ENCODE results near the gene RBM5. TPM values are rescaled to one million over a fixed set of nuclear protein-coding genes. Genes with fewer than 3 reads are reported as not detected.

RBM5 gene
- total RNA-seq, 1 donor from 2014 or later, result 231 TPM

DNA sequence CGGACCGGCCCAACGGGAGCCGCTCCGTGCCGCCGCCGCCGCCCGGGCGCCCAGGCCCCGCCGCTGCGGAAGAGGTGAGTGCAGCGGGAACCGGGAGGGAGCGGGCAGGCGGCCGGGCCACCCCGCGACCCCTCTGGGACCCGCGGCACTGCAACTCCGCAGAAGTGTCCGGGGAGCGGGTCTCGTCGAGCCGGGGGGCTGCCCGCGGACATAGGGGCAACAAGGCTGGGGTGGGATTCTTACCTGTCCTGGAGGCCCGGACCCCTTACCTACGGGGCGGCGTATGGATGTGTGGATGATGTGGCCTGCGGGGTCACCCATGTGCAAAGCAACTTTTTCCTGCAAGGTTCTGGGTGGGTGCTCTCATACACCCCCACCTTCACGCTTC, 66.8 kb downstream of the RBM5 start:
- intact Hi-C loops (cut with DNase I), result no loop called here
- ATAC-seq (no peak), DNase-seq (ENCODE audit: low spot score) (no peak)

DNA sequence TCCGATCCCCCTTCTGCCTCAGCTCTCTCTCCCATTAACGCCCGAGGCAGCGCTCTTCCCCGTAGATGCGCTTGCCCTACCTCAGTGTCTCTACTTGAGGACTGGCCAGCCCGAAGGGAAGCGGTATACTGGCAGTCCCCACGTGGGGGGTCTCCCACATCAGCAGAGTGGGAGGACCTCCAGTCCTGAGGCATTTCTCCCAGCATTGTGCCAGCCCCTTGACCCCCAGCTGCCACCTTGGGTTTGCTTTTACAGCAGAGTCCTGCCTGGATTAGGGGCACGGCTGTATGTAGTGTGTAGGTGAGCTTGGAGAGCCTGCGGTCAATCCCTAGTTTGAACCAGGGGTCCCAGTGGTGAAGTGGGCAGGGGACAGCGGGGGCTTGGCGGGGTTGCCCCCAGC, 67.2 kb downstream of the RBM5 start:
- DNase-seq (ENCODE audit: low spot score) (no peak), ATAC-seq (no peak)
- intact Hi-C loops (cut with DNase I), result no loop called here

DNA sequence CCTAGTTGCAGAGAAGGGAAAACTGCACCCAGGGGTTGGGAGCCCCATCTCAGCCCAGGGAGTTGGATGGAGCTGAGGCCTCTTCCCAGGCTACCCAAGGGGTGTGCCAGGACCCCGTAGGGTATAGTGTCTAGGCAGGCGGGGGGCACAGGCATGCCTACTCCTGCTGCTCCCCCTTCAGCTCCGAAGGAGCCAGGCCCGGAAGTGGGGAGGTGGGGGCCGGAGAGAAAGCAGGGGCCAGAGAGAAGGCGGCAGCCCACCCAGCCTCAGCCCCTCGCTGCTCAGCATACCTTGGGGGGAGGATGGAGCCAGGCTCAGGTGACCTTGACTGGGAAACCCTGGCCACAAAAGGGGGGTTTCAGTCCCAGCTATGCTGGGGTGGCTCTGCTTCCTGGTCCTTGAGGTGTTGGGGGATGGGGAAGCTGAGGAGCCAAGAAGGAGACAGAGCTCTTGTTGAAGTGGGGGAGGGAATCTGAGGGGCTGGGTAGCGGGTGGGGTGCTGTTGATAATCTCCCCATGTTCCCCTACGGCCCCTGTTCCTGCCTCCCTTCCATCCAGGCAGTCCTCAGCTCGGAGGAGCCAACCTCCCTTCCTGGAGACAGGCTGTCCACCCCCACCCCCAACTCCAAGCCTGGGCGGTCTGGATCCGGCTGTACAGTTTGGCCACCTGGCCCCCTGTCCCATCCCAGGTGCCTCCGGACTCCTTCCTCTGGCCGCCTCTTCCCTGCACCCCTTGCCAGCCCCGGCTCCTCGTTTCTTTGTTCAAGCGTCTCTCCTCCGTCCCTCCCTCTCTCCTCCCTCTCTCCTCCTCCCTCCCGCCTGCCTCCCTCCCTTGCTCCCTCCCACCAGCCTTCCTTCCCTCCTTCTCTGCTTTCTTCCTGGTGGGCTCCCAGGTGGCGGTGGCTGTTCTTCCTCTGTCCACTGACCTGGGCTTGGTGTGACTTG, 68.1 kb downstream of the RBM5 start:
- intact Hi-C loops (cut with DNase I), result no loop called here
- DNase-seq (ENCODE audit: low spot score) (no peak), ATAC-seq (no peak)

DNA sequence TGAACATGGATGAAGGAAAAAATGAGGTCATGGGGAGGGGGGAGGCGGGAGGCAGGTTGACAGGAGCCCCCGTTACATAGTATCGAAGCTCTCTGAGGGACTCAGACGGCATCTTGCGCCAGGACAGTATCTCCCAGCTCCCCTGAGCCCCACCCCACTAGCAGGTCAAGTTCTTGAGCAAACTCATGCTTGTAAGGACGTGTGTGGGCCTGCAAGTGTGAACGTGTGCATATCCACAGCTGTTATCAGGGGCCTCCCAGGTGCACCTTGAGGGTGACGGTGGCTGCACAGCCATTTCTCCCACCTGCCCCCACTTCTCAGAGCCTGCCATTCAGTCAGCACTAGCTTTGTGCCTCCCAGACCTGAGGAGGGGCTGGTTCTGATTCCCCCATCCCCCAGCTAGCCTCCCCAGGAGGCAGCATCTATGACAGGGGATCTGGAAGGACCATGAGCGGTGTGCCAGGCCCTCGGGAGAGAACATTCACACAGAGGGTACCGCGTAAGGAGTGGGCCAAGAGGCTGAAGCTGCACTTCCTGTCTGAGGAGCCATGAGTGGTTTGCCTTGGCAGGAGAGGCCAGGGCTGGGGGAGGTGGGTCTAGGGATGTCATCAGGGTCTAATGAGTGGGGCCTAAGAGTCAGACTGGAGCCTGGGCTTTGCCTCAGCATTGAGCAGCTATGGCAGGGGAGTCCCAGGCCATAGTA, 69.3 kb downstream of the RBM5 start:
- intact Hi-C loops (cut with DNase I), result no loop called here
- ATAC-seq, result no peak
- no peak for DNase-seq (ENCODE audit: low spot score)

DNA sequence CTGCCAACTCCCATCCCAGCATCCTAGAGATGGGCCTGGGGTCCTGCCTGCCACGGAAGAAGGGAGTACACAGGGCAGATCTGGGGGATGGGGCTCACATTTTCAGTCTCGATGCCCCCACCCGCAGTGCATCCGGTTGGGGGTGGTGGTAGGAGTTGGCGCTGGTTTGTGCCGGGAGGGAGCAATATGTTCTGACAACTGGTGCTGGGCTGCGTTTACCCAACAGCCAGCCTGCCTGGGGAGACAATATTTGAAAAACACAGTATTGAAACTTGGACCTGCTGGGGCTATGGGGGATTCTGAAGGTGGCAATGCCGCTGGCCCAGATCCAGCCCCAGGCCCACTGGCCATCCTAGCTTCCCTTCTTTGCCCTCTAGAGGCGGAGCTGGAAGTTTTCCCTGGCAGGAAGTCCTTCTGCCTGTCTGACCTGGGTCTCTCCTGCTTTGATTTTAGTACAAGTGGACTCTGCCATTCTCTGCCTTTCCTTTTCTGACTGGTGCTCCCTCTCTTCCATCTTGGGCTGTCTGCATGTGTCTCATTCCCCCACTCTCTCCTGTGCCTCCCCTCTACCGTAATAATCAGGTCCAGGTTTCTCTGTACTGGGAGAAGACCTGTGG, 69.9 kb downstream of the RBM5 start:
- intact Hi-C loops (cut with DNase I), result no loop called here

DNA sequence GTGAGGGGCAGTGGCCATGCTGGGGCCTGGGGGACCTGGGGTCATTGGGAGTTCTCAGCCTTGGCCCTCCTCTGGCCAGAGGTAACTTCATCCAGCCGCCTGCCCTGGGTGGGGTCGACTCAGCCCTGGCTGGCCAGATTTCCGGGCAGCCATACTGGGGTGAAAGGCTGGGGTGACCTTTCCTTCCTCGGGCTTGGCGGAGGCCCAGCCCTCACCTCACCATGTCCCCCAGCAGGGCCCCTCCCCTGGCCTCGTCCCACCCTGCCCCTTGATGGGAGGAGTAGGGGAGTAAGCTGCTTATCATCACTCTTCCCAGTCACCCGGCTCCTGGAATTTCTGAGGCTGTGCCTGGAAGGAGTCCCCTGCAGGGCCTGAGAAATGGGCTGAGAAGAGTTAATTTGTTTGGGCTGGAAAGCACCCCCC, 71.9 kb downstream of the RBM5 start:
- intact Hi-C loops (cut with DNase I), result no loop called here
- peak; percentile 8 for ATAC-seq
- DNase-seq (ENCODE audit: low spot score), result no peak

More for the DNA sequence above, 69.9 kb downstream of the RBM5 start:
- DNase-seq (ENCODE audit: low spot score) (no peak), ATAC-seq (no peak)

DNA sequence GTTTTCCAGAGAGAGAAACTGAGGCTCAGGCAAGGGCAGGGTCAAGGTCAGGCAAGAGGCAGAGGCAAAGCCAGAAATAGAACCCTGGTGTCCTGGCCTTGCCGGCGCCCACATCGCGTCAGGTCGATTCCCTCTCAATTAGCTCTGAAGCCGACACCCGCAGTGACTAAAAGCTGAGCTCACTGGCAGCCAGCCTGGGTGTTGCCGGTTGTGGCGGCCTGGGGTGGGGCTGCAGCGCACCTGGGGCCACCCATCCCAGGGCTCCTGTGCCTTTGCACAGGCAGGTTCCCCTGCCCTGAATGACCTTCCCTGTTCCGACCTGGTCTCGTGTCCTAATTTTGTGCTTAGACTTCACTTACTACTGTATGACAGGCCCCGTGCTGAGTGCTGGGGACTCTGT, 72.6 kb downstream of the RBM5 start:
- intact Hi-C loops (cut with DNase I), result no loop called here
- ATAC-seq (no peak), DNase-seq (ENCODE audit: low spot score) (no peak)

DNA sequence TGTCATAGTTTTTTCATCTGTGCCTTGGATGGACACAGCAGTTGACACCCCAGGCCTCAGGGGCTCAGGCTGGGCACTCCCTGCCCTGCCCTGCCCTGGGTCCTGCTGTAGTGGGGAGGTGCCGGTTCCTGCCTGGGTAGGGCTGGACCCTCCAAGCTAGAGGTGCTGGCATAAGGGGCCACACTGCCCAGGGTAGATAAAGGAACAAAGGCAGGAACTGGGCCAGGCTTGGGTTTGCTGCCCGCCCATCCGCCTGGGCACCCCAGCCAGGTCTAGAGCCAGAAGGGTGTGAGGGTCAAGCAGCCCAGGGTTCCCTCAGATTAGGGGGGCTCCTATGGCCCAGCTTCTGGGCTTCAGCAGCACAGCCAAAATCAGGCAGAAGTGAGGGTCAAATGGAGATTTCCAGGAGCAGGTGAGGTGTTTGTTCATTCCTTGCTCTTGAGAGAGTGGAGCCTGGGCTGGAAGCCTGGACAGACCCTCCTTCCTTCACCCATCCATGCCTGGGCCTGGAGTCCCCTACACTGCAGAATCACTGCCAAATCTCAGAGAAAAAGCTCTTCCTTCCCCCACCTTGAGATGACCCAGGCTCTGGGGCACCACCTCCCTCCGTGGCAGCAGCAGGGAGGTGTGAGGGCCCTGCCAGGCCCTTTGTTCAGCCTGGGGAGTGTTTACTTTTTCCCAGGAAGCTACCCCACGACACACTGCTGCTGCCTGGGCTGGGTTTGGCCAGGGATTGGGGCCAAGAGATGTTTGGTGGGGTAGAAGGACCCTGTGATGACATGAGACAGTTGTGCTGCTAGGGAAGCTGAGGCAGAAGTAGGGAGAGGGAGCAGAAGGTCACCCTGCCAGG, 73.5 kb downstream of the RBM5 start:
- intact Hi-C loops (cut with DNase I), result no loop called here
- DNase-seq (ENCODE audit: low spot score), result no peak
- no peak for ATAC-seq

DNA sequence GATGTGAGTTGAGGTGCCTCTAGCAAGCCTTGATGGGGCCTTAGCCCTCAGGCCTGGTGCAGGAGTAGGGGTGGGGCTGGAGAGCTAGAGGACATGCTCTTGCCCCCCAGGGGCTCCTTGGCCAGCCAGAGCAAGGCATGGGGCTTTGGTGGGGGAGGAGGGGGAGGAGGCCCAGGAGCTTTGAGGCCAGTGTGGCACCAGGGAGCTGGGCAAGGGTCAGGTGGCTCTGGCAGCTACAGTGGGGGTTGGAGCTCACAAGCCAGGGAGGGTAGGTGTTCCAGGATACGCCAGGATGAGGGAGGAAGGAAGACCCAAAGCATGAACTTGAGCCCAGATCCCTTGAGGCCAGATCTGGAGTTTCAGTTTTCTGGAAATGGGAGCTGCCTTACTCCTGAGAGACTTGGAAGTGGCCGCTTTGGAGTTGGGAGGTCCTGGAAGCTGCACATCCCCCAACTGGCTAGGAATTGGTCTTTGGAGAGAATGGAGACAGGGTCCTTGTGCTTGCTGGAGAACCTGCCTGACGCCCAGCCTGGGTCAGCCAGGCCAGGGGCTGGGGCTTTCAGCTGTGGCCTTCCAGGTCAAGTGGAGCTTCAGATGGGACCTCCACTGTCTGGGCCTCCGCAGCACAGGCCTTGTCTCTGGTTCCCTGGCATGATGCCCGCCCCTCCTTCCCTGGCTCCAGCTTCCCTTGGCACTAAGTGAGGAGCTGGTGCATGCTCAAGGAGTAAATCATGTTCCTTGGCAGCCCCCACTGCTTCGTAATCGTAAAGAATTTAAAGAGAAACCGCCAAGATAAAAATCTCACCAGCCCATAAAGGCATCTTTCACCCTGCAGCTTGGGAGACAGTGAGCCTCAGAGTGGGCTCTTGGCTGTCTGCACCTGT, 75.1 kb downstream of the RBM5 start:
- ATAC-seq (no peak), DNase-seq (ENCODE audit: low spot score) (peak; percentile 82)
- intact Hi-C loops (cut with DNase I), result no loop called here

DNA sequence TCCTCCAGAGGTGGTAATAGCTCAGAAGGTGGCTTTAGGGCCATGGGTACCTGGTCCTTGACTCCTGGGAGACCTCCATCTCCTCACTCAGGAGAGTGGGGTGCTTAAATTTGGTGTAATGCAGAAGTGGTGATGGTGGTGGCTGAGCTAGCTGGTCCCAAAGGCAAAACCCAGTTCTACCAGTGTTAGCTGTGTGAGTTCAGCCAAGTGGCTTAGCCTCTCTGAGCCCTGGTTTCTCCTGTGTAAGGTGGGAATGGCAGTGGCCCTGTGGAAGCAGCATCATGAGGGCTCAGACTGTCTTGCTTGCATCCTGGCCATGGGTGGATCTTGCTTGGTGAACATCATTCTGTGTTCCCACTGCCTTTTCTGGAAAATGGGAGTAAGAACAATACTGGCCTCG, 75.8 kb downstream of the RBM5 start:
- no peak for DNase-seq (ENCODE audit: low spot score)
- no peak for ATAC-seq
- intact Hi-C loops (cut with DNase I), result no loop called here

DNA sequence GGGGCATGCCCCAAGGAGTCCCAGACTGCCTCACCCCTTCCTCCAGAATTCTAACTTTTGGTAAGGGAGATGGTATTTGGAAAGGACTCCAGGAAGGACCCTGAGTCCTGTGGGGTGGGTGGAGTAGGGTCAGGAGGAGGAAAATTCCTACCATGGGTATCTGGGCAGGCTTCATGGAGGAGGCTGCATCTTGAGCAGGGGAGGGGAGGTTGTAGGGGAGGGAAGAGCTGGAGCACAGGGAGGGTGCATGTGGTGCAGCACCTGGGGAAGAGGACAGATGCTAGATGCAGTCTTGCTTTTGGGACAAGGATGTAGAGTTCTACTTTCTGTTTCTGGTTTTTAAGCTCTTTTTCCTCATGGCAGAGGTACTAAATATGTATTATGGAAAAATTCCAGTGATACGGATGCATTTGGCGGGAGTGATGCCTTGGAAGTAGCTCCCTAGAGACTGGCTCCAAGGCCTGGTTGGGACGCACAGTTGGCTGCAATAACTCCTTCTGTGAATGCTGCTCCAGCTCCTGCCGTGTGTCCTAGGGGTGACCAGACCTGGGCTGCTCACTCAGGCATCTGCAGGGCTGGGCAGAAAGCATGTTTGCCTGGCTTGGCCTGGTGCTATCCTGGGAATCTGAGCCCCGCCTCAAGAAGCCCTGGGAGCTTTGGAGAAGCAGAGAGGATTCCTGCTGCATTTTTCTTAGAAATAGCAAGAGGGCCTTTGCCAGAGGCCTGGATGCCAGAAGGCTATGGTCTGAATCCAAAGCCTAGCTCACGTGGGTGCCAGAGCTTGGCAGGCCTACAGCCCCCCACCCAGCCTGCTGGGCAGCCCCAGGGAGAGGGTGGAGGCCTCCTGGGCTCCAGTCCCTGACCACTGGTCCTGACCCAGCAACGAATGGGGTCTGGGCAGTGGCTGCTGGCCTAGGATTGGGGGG, 76.5 kb downstream of the RBM5 start:
- ATAC-seq (peak; percentile 81), DNase-seq (ENCODE audit: low spot score) (peak; percentile 76)
- intact Hi-C loops (cut with DNase I), result no loop called here

DNA sequence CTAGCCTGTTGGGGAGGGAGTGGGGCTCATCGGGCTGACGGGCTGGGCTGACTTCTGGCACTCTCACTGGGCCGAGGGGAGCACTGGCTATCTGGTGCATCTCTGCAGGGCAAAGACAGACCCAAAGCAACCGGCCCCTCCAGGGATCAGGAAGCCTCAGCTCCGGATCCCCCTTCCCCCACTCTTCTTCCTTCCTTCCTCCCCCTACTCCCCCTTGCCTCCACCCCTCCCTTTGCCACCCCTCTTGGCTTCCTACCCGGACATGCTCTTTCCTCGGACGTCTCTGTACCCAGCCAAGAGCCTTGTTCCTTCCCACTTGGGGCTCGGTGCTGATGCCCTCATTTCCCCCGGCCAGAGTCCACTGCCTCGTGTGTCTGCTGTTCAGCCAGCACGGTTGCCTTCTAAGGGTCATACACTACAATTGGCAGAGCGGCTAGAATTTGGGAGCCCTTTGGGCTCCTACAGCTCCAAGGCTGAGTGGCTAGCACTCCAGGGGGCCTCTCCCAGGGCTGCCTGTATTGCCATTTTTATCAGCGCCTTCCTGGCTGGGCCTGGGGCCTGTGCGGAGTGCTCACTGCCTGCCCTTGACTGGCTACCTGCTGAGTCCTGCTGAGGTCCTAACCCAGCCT, 77.3 kb downstream of the RBM5 start:
- intact Hi-C loops (cut with DNase I), result no loop called here

DNA sequence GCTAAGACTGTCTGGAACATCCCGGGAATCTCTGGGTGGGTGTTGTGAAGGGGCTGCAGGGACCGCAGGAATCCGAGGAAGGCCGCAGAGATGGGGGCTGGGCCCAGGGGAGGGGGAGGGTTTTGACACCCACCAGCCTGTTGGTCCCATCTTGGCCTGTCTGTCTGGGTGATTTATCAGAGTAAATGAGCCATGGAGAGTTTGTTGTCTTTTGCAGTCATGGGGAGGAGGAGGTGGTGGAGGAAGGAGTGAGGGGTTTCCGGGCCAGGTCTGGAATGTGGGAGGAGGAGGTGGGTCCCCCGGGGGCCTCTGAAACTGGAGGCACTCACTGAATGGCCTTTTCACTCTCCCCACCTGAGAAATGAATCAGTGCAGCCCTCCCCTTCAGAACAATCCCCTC, 77.9 kb downstream of the RBM5 start:
- DNase-seq (ENCODE audit: low spot score), result no peak
- intact Hi-C loops (cut with DNase I), result no loop called here
- ATAC-seq, result no peak

More for the DNA sequence above, 77.3 kb downstream of the RBM5 start:
- ATAC-seq (peak; percentile 63), DNase-seq (ENCODE audit: low spot score) (no peak)

DNA sequence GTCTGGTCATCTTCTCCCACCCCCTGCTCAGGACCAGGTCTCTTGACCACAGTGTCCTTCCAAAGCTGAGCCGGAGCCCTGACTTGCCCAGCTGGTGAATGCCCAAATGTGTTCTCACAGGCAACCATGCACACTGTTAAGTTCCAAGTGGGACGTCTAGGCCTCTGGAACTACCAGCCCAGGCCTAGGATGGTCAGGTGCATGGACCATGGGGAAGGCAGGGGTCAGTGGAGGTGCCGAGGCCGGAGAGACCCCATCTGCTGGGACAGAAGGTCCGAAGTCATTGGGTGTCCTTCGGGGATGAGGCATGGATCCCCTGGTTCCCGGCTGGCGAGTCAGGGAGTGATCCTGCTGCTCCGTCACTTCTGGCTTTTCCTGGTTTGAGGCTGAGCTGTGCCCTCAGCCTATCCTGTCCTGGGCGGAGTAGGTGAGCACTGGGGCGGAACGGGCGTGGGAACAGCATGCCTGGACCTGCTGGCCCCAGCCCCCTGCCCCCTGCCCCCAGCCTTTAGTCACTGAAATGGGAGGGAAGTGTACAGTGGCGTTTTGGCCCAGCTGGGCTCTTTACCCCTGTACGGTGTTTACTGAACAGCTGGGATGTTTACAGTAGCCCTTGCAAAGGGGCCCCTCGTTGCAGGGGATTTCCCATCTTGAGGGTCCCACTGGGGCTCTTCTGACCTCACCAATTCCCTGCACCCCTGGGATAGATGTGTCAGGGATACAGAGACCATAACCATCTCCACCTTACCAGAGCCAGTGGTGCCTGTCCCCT, 78.5 kb downstream of the RBM5 start:
- intact Hi-C loops (cut with DNase I), result no loop called here
- no peak for DNase-seq (ENCODE audit: low spot score)
- no peak for ATAC-seq

DNA sequence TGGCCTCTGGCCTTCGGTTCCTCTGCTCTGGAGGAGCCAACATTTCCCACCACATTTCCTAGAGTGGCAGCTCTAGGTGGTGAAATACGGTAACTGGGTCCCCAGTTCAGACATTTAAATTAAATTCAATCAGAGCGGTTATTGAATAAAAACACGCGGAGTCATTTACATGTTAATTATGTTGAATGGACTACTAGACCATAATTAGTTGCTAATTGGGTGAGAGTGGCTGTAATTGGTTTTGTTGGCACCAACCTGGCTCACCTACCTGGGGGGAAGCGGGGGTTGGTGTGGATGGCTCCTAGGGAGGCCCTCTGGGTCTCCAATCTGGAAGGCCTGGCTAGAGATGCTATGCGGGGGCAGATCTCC, 79.1 kb downstream of the RBM5 start:
- no peak for DNase-seq (ENCODE audit: low spot score)
- intact Hi-C loops (cut with DNase I), result no loop called here
- ATAC-seq, result no peak

DNA sequence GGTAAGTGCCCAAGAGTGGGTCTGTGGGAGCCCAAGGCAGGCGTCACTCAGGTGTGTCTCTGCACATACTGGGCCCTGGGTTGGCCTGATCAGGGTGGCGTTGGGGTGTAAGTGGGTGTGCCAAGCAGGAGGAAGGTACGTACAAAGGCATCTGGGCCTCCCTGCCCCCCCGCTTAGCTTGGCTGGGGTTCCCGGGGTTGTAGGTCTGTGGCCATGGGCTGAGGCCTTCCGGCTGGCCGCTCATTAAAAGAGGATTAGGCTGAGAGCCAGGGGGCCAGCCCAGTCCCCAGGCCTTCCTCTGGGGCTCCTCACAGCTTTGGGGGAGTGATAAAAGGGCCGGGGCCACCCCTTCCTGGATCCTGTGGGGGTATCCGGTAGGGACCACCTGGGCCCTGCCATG, 79.7 kb downstream of the RBM5 start:
- ATAC-seq, result no peak
- no peak for DNase-seq (ENCODE audit: low spot score)
- intact Hi-C loops (cut with DNase I), result no loop called here

Measured in sciatic nerve (tissue), 2 donors.